ENCODE results near the gene SLC24A1.

Gene SLC24A1

DNA sequence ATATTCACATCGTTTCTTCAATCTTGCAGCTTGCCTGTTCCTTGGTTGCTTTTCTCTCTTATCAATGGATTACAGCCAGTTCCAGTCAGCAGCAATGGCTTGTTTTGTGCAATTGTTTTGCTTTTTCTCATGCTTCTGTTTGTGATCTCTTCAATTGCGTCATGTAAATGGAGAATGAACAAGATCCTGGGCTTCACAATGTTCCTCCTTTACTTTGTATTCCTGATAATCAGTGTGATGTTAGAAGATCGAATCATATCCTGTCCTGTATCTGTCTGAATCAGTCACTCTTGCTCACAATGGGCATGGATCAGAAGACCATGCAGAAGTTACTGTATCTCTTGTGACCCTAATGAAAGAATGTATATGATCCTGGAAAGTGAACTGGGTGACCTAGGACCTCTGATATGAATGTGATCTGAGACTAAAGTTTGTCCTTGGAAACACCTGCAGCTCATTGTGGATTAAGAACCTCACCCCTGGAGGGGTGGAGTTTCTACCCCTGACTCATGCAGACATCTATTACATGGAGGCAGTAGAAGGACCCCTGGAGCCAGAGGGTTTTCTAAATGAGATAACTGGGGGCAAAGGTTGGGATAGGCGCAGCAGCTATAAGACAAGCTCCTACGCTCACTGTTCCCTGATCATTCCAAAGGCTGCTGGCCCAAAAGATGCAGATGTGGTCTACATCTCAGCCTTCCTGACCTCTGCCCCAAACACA lies 32.2 kb downstream of the SLC24A1 start:
- no peak for DNase-seq

DNA sequence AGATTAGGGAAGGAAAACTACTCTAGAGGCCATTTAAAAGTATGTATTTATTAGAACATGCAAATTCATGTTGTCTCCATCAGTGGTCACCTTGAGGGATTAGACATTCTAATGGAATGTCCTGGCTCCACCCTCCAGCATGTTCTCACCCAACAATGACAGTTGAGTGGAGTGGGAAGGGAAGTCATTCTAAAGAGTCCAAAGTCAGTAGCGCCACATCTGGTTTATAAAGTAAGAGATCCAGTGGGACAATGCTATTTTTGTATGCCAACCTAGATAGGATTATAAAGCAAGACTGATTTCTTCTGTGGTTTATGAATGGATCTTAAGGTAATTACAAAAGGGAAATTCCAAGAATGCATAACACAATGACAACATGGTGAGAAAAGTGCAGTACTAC lies 33.3 kb downstream of the SLC24A1 start:
- no peak for DNase-seq

DNA sequence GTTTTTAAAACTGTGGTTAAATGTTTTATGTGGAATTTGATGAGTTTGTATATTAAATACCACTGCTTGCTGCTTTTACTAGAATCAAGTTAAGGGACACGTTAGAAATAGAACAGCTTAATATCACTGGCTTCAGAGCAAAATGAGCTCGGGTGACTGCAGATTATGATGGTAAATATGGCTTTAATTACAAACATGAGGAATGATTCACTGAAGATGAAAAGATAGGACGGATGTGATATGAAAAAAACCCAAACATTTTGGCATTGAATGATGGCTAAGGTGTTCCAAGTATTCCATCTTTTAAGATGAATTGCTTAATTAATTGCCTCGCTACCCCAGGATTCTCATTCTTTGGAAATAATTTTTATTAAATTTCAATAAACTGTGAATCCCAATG lies 33.7 kb downstream of the SLC24A1 start:
- no peak for DNase-seq

DNA sequence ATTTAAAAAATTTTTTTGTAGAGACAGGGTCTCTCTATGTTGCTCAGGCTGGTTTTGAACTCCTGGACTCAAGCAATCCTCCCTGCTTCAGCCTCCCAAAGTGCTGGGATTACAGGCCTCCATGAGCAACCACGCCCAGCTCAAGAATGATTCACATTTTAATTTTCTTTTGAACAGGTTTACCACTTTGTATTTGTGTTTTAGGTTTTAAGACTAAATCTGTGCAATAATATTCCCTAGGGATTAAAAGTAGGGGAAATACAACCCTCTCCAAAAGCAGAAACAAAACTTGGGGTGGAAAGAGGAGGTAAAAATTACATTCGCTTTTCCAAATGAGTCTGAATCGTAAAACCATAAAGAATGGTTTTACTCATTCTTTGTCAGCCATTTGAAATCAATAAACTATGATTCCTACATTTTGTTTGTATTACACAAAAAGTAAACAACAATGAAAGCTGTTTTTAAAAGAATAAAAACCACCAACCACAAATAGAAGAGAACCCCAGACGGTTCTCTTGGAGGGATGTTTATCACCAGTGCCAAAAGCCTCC lies 37.8 kb downstream of the SLC24A1 start:
- no peak for DNase-seq

DNA sequence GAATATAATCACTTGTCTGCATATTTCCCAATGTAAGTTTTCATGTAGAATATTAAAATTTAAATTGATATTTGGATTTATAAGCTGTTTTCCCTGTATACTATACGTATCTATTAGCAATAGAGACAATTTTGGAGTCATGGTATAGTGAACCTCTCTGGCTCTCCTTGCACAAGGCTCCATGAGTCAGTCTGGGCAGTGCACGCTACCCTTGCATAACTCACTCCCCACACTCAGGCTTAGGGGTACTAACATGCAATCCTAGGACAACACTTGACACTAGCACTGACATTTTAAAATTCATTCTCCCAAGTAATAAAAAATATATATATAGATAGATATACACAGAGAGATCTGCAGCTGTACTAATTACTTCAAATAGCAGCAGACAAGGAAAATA lies 39.2 kb downstream of the SLC24A1 start:
- no peak for DNase-seq

DNA sequence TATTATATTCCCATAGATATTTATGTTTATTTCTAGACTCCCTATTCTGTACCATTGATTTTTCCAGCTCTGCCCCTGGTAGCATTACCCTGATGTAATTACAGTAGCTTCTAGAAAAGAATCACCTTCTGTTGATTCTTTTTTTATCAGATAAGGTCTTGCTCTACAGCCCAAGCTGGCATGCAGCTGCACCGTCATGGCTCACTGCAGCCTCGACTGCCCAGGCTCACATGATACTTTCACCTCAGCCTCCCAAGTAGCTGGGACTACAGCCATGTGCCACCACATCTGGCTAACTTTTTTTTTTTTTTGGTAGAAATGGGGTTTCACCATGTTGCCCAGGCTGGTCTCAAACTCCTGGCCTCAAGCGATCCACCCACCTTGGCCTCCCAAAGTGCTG lies 41.8 kb downstream of the SLC24A1 start:
- DNase-seq, result no peak

DNA sequence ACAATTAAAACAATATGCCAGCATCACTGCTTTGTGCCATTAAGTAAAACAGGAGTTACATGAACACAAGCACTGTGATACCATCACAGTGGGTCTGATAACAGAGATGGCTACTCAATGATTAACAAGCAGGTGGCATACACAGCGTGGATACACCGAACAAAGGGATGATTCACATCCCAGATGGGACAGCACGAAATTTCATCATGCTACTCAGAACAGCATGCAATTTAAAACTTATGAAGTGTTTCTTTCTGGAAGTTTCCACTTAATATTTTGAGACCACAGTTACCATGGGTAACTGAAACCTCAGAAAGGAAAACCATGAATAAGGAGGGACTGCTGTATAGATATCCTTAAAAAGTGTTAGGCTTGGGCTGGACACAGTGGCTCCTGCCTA lies 44.5 kb downstream of the SLC24A1 start:
- DNase-seq, result no peak

DNA sequence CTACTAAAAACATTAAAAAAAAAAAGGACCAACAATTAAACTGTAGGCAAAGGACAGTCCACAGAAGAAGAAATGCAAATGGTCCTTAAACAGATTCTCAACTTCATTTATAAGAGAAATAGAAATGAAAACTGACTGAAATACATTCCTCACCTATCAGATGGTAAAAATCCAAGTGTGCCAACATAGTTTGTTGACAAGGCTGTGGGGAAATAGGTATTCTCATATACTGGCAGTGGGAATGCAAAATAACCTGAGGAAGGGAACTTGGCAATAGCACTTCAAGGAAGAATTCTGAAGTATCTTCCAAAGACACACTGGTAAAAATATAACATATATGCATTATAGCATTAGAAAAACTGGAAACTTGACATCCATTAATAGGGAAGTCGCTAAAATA lies 53.8 kb downstream of the SLC24A1 start:
- DNase-seq, result no peak

DNA sequence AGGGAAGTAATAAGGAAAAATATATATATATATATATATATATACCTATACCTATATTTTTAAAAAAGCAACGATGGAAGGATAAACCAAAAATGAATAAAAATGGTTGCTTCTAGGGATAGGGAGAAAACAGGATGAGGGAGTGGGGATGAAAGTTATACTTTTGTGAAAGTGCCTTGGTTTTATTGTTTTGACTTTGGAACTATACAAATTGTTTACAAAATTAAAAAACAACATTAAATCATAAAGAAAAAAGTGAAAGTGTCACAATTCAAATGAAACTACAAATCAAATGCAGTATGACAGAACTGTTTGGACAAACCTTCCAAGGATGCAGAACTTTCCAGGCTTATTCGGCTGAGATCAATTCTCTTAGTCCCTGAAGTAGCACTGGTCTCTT lies 54.4 kb downstream of the SLC24A1 start:
- DNase-seq, result no peak

DNA sequence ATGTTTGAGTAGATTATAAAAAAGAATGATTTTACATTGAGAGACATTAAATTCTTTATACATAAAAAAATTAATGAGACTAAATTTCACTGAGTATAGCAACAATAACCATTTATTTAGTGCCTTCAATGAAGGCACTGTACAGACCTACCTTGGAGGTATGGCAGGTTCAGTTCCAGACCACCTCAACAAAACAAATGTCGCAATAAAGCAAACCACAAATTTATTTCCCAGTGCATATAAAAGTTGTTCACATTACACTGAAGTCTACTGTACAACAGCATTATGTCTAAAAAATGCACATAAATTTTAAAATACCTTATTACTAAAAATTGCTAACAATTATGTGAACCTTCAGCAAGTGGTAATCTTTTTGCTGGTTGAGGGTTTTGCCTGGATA lies 58.8 kb downstream of the SLC24A1 start:
- DNase-seq, result no peak

DNA sequence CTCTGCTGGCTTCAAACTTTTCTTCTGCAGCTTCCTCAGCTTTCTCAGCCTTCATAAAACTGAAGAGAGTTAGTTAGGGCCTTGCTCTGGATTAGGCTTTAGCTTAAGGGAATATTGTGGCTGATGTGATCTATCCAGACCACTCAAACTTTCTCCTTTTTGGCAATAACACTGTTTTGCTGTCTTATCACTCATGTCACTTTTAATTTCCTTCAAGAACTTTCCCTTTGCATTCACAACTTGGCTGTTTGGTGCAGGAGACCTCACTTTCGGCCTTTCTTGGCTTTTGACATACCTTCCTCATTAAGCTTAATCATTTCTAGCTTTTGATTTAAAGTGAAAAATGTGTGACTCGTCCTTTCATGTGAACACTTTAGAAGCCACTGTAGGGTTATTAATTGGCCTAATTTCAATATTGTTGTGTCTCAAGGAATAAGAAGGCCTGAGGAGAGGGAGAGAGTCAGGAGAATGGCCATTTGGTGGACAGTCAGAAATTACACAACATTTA lies 60.7 kb downstream of the SLC24A1 start:
- DNase-seq, result no peak

DNA sequence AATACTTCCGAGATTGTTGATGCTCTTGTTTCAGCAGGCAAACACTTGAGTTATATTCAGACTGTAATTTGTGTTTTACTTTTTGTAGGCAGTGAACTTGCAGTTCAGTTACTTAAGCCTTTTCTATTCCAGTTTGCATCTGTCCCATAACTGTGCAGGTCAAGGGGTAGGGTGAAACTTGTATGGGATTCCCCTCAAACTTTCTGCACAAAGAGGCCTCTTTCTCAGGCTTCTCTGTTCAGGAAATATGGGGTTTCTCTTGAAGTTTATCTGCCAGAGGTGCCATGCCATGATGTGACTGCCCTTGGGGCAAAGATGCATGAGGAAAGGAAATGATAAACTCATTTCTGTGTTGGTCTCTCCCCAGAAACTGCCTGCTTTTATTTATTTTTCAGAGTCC lies 66.7 kb downstream of the SLC24A1 start:
- no peak for DNase-seq

DNA sequence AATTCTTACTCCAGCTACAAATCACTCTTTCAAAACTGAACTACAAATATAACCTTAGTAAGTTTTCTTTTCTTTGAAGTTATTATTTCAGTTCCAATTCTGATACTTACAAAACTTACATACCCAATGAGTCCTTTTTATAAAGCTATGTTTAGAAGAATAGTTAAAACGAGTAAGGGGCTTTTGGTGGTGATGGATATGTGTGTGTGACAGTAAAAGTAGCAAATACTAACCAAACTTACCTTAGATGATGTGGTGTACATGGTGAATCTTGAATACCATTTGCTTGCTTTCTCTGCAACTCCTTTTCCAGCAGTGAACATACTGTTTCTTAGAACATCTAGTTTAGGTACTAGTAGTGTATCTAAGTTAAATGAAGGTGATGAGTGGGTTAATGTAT lies 68.4 kb downstream of the SLC24A1 start:
- DNase-seq, result no peak

DNA sequence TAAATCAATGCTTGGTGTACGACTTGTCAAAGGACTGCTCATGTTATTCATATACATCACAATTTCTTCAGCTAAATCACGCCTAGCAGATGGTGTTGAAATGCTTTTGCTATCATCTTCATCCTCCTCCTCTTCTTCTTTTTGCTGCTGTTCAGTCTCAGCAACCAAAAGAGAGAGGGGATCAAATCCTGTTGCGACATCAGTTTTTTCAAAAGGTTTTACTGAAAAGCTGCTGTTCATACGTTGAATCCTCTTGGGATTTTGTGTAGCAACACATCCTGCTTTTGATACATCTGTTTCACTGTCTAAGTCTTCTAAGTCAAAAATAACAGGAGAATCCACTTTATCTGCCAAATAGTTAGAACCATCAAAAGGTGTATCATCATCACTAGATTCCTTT lies 69.0 kb downstream of the SLC24A1 start:
- DNase-seq, result no peak

DNA sequence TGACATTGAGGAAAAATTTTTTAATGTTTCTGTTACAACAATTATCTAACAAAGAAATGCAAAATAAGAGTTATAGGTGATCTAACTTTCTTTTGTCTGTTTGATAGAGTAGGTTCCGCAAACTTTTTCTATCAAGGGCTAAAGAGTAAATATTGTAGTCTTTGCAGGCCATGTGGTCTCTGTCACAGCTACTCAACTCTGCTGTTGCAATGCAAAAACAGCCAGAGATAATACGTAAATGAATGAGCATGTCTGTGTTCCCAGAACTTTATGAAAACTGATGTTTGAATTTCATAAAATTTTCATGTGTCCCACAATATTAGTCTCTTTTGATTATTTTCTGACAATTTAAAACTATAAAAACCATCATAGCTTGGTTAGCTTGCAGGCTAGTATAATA lies 73.3 kb downstream of the SLC24A1 start:
- DNase-seq, result no peak

All from CD4-positive, alpha-beta T cell treated with Interleukin-6 for 4 hours (primary cell).